OCI-LY3 (cell line): ENCODE data around the gene ZNF611.
"Not testable (repeated sequence)": the region's sequence is repeated elsewhere in the genome, so short reads cannot be mapped to it uniquely, and the experiment has no call there.

Experiments
- H2AFZ ChIP-seq: fragments of 200-600, 300-600 bp; shearing (Covaris generic); 2 replicates; pipeline ENCODE4 v1.6.0; 2014; ENCODE audit warnings: antibody characterized with exemption, low read depth, low read length
- H3K27ac ChIP-seq: fragments of 200-600, 300-600 bp; sonication (generic); 2 replicates; pipeline ENCODE4 v1.5.1; 2014; ENCODE audit warnings: mild to moderate bottlenecking, low read length, moderate library complexity, mixed read lengths
- H3K27me3 ChIP-seq: fragments of 200-600, 300-600 bp; sonication (generic); 2 replicates; pipeline ENCODE4 v1.6.1; 2014; ENCODE audit warnings: low read depth, low read length, mixed read lengths
- H3K36me3 ChIP-seq: fragments of 200-600, 300-600 bp; sonication (generic); replicated peaks from 2 replicates; pipeline ENCODE3; 2014; ENCODE audit warnings: low read depth, low read length, mixed read lengths
- H3K4me1 ChIP-seq: fragments of 300-600, 200-600 bp; sonication (generic); 2 replicates; pipeline ENCODE4 v1.6.1; 2014; ENCODE audit warnings: low read length, mixed read lengths
- H3K4me2 ChIP-seq: fragments of 200-600, 300-600 bp; sonication (generic); 2 replicates; pipeline ENCODE4 v1.6.1; 2014; ENCODE audit warnings: low read length, mixed read lengths
- H3K4me3 ChIP-seq: fragments of 300-600, 200-600 bp; sonication (generic); 2 replicates; pipeline ENCODE4 v1.5.1; 2014; ENCODE audit warnings: antibody characterized with exemption, mild to moderate bottlenecking, low read length, moderate library complexity
- H3K79me2 ChIP-seq: fragments of 300-600, 200-600 bp; shearing (Covaris generic); 2 replicates; pipeline ENCODE4 v1.6.1; 2014; ENCODE audit warnings: mild to moderate bottlenecking, low read length, mixed read lengths
- H3K9ac ChIP-seq: fragments of 300-600, 200-600 bp; shearing (Covaris generic); 2 replicates; pipeline ENCODE4 v1.6.0; 2014; ENCODE audit warnings: mild to moderate bottlenecking, low read length, moderate library complexity
- H3K9me3 ChIP-seq: fragments of 200-600, 300-600 bp; shearing (Covaris generic); 2 replicates; pipeline ENCODE4 v1.6.1; 2014; ENCODE audit warnings: low read length, mixed read lengths; ENCODE audit not compliant: insufficient read depth
- H4K20me1 ChIP-seq: fragments of 200-600, 300-600 bp; sonication (generic); 2 replicates; pipeline ENCODE4 v1.6.1; 2016; ENCODE audit warnings: low read length, mixed read lengths; ENCODE audit not compliant: insufficient read depth
- CTCF ChIP-seq: fragments of 200-600, 300-600 bp; sonication (generic); IDR thresholded peaks from 2 replicates; pipeline ENCODE4 v1.5.1; 2014; ENCODE audit warnings: antibody characterized with exemption, low read length, low read depth
- EZH2phosphoT487 ChIP-seq: fragments of 200-600 bp; shearing (Covaris generic); IDR thresholded peaks from 2 replicates; pipeline ENCODE4 v1.6.1; 2018; ENCODE audit warnings: antibody characterized with exemption, mixed run types, low read depth

Gene ZNF611

GRCh38 chr19:52688335-52688734, 46.5 kb downstream of the ZNF611 start:
- no peak overlapping the region for H3K27ac ChIP-seq

GRCh38 chr19:52687684-52688083, 47.2 kb downstream of the ZNF611 start:
- Histone ChIP-seq H3K27me3 (no peaks in the 10 kb centered on the region), H4K20me1 (no peaks in the 10 kb centered on the region), H3K4me3 (no peak overlapping the region), H3K4me1 (peaks cover 24% of the 10 kb centered on the region), H2AFZ (no peak overlapping the region), H3K79me2 (peaks cover 23% of the 10 kb centered on the region), H3K27ac (no peak overlapping the region), H3K9me3 (no peaks in the 10 kb centered on the region; the same call in 1 of the 2 replicates), H3K9ac (no peak overlapping the region), H3K36me3 (peaks cover 7% of the 10 kb centered on the region), H3K4me2 (no peak overlapping the region)
- TF ChIP-seq EZH2phosphoT487 (no peak), CTCF (no peak)

More at GRCh38 chr19:52688335-52688734, 46.5 kb downstream of the ZNF611 start:
- no peak for TF ChIP-seq CTCF
- TF ChIP-seq EZH2phosphoT487, result no peak
- no peak overlapping the region for H3K9ac ChIP-seq
- H3K4me2 ChIP-seq, result no peak overlapping the region
- no peak overlapping the region for H3K4me3 ChIP-seq
- H3K36me3 ChIP-seq, result peaks cover 7% of the 10 kb centered on the region
- peaks cover 25% of the 10 kb centered on the region for H3K4me1 ChIP-seq
- H3K9me3 ChIP-seq, result no peaks in the 10 kb centered on the region; the same call in 1 of the 2 replicates
- H4K20me1 ChIP-seq, result no peaks in the 10 kb centered on the region
- H3K27me3 ChIP-seq, result no peaks in the 10 kb centered on the region
- H2AFZ ChIP-seq, result no peak overlapping the region
- H3K79me2 ChIP-seq, result peaks cover 23% of the 10 kb centered on the region

GRCh38 chr19:52685811-52686210, 49.0 kb downstream of the ZNF611 start:
- H3K4me1 ChIP-seq, result peaks cover 5% of the 10 kb centered on the region; the same call in 1 of the 2 replicates
- H3K79me2 ChIP-seq, result peaks cover 24% of the 10 kb centered on the region
- no peaks in the 10 kb centered on the region for H3K9me3 ChIP-seq
- no peak overlapping the region for H3K4me2 ChIP-seq
- H3K27me3 ChIP-seq, result no peaks in the 10 kb centered on the region
- H3K36me3 ChIP-seq, result peaks cover 7% of the 10 kb centered on the region
- H3K4me3 ChIP-seq, result no peak overlapping the region
- H3K9ac ChIP-seq, result no peak overlapping the region
- no peak for TF ChIP-seq EZH2phosphoT487
- no peak for TF ChIP-seq CTCF
- H3K27ac ChIP-seq, result no peak overlapping the region
- no peaks in the 10 kb centered on the region for H4K20me1 ChIP-seq
- no peak overlapping the region for H2AFZ ChIP-seq

- H3K9ac ChIP-seq, H3K4me1 ChIP-seq, H4K20me1 ChIP-seq, H3K27ac ChIP-seq, H3K9me3 ChIP-seq, H3K4me3 ChIP-seq, H3K4me2 ChIP-seq, H3K27me3 ChIP-seq, H2AFZ ChIP-seq: not testable (repeated sequence)
- H3K36me3 ChIP-seq, result peaks cover 19% of the 10 kb centered on the region
- H3K79me2 ChIP-seq, result peaks cover 26% of the 10 kb centered on the region
These were observed 53.6 kb downstream of the ZNF611 start for GRCh38 chr19:52681216-52681615.

- Histone ChIP-seq H3K27me3 (no peaks in the 10 kb centered on the region), H3K27ac (no peak overlapping the region), H3K9me3 (peaks cover 7% of the 10 kb centered on the region; the same call in 1 of the 2 replicates), H3K4me2 (no peak overlapping the region), H4K20me1 (no peaks in the 10 kb centered on the region), H3K9ac (no peak overlapping the region), H3K36me3 (peaks cover 28% of the 10 kb centered on the region), H3K79me2 (peaks cover 39% of the 10 kb centered on the region), H3K4me1 (no peaks in the 10 kb centered on the region), H3K4me3 (no peak overlapping the region), H2AFZ (no peak overlapping the region)
- no peak for TF ChIP-seq EZH2phosphoT487
These were observed 55.2 kb downstream of the ZNF611 start for GRCh38 chr19:52679598-52679997.

- peaks cover 52% of the 10 kb centered on the region for H3K36me3 ChIP-seq
- not testable (repeated sequence) for H3K27ac ChIP-seq, H3K4me2 ChIP-seq, H3K4me1 ChIP-seq, H3K4me3 ChIP-seq, H4K20me1 ChIP-seq, H3K27me3 ChIP-seq, H2AFZ ChIP-seq, H3K9ac ChIP-seq, H3K9me3 ChIP-seq
- peaks cover 44% of the 10 kb centered on the region for H3K79me2 ChIP-seq
These were observed 59.6 kb downstream of the ZNF611 start for GRCh38 chr19:52675239-52675638.
